GM04503 (cell line): ENCODE data around the gene PALB2.

Experiments used
- DNase-seq: peaks from one replicate; pipeline ENCODE4 v3.0.0-alpha.2; 2012; ENCODE audit warnings: low read depth

PALB2 gene

DNA sequence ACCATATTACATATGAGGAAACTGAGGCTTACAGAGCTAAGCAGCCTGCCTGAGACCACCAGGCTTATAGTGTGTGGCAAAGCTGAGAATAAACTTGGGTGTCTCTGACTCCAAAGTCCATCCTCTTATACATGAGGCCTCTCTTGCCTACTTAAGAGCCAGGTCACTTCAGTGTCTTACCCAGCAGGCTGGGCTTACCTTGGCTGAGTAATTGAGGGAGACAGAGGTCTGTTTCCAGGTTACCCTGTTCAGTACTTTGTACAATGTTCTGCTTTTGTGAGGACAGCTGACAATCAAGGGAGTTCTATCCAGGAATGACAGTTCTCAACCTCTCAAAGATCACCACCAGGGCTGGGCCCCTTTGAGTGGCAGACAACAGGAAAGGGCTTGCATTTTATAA is 59.3 kb downstream of the PALB2 start:
- DNase-seq: no peak

DNA sequence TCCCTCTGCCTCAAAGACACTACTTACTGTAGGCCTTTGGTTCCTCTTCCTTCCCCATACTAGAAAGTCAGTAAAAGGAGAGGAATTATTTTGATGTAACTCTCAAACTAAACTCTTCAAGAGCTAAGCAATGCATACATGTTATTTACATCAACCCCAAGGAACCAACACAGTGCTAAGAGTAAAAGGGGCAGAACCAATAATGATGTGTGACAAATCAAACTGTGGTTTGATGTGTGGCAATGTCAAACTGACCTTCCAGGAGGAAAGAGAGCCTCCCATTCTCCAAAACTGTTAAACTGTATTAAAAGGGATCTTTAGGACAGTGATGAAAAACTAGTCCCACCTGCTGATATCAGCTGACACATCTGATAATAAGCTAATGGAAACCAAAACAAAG is 60.7 kb downstream of the PALB2 start:
- DNase-seq: no peak

DNA sequence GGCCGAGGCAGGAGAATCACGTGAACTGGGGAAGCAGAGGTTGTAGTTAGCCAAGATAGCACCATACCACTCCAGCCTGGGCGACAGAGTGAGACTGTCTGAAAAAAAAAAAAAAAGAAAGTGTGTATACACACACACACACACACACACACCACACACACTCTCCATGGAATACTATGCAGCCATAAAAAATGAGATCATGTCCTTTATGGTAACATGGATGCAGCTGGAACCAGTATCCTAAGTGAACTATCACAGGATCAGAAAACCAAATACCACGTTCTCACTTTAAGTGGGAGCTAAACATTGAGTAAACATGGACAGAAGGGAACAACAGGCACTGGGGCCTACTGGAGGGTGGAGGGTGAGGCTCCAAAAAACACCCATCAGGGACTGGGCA is 61.7 kb downstream of the PALB2 start:
- no peak for DNase-seq

GRCh38 chr16:23578101-23578830 is 62.8 kb downstream of the PALB2 start:
- no peak for DNase-seq

DNA sequence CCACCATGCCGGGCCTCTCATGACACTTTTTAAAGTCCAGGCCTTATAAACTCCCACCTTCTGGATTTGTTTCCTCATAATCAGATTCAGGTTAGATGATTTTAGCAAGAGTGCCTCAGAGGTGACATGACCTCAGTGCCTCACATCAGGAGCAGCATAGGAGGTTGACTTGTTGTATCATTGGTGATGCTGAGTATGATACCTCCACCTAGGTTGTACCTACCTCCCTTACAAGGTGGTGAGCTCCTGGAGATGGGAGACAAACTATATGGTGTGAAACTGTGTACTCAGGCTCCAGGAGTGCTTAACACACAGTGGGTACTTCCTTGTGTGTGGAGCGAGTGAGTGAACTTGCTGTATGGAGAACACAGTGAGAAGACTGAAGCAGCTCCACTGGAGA is 63.6 kb downstream of the PALB2 start:
- no peak for DNase-seq

GRCh38 chr16:23575834-23576233 is 65.3 kb downstream of the PALB2 start:
- DNase-seq: no peak

DNA sequence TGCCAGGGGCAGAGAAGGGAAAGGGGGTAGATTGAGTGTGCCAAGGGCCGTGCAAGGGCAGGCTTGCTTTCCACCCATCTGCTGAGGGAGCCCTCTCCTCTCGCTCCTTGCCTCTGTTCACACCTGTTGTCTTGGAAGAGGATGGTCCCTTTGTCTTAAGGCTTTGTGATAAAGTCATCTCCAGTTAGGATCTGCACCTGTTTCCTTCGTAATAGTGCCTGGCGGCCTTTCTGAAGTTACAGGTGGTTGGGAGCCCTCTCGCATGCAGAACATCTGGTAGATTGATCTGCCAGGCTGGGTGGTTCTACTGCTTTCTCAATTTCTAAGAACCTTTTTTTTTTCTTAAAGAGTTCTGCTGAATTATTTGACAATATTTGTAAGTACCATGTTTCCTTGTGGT is 67.3 kb downstream of the PALB2 start:
- DNase-seq: no peak

DNA sequence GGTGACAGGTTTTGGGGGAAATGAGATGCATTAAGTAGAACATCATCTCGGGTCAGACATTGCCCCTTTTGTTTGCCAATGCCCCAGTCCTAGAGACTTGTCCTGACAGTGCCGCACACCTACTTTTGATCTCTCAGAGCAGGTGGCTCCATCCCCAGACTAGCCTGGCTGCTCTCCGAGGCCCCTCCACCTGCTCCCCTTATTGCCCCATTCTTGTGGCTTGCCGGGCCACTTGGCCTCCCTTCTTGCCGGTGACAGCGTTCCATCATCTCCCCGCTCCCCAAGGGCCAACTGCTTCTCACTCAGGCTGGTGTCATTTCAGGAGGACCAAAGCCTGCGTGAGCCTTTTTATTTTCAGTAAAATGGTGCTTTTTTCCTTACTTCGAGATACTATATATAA is 68.7 kb downstream of the PALB2 start:
- no peak for DNase-seq

DNA sequence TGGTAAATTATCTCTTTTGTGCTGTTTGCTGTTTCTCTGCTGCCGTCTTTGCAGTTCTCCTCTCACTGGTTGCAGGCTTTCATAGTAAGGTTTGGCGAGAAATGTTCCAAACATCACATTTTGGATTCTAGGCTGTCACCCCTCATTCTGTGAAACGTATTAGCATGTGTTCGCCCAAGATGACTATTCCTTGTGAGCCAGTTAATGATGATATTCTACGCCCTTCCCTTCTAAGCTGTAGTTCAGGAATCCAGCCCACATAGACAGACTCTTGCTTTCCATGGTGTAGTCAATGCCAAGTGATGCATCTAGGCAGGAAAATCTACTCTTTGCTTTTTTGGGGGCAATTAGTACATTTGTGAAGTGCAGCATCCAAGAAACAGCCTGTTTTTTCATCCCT is 69.2 kb downstream of the PALB2 start:
- DNase-seq: no peak

DNA sequence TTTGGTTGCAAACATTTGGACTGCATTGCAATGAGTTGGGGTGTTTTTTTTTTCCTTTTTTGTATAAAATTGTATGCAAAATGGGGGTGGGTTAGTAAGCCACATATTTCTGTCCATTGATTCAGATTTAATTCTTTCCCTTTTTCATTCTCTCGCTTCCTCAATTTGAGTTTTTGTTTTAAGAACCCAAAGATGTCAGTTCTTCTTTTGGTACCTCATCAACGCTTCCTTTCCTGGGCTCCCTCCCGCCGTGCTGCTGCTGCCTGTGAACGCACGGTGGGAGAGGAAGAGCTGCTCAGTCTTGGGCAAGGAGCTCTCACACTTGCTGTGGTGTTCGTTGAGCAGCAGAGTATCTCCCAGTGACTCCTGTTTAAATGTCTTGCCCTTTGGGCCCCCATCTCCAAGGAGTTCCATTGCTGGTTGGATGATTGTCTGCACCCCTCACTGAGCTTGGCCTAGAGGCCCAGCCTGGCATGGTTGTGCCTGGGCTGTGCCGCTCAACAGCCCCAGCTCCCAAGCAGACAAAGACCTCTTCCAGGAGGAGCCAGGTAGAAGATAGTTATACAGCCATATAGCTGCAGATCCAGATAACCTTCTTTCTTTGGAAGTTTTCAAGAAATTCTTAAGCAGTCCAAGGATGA is 70.0 kb downstream of the PALB2 start:
- no peak for DNase-seq

DNA sequence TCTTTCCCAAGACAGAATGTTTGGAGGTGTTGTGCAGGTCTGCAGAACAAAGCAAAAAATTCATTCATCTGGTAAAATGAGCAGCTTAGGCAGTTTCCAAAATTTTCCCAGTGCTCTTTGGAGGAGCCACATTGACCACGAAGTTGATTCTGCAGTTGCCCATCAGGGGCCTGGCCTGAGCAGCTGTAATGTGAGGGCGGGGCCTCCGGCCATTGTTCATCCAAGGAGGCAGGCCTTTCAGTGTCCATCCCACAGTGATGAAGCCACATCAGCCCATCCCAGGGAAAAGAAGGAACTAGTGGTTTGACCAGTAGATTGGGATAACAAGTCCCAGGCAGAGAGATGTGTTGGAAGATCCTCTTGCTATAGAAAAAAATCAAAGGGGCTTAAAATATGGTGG is 73.5 kb downstream of the PALB2 start:
- no peak for DNase-seq

GRCh38 chr16:23566724-23567123 is 74.4 kb downstream of the PALB2 start:
- no peak for DNase-seq

GRCh38 chr16:23564575-23565363 is 76.3 kb downstream of the PALB2 start:
- DNase-seq: no peak

DNA sequence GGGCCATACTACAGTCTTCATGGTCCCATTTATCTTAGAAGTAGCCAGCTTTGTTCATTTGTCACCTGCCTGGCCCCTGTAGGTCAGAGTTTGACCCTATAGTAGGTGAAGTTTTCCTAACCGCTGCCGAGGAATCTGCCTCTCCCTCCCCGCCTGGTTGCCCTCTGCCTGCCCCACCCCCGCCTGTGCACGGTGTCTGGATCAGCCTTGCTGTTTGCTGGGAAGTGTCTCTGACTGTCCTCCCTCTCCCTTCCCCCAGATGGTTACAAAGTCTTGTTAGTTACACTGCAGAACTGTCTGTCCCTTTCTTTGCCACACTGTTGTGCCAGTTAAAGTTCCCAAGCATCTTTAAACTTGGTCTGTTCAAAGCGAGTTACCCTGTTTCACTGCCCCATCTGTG is 77.9 kb downstream of the PALB2 start:
- DNase-seq: no peak

- DNase-seq: no peak
These were observed 78.6 kb downstream of the PALB2 start for GRCh38 chr16:23562505-23562904.

DNA sequence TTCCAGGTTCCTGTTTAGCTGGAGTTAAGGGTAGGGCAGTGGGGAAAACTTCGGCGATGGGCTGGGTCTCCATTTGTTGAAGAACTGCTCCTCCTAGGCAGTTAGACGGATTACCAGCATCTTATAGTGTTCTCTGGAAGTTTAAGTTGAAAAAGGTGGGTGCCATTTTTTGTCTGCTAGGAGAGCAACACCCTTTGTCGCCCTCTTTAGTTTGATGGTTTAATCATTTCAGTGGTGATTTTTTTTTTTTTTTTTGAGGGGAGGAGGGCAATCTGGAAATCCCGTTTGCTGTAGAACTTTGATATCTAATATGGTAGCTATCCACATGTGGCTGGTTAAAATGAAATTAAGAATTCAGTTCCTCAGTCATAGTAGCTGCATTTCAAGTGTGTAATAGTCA is 79.5 kb downstream of the PALB2 start:
- no peak for DNase-seq

DNA sequence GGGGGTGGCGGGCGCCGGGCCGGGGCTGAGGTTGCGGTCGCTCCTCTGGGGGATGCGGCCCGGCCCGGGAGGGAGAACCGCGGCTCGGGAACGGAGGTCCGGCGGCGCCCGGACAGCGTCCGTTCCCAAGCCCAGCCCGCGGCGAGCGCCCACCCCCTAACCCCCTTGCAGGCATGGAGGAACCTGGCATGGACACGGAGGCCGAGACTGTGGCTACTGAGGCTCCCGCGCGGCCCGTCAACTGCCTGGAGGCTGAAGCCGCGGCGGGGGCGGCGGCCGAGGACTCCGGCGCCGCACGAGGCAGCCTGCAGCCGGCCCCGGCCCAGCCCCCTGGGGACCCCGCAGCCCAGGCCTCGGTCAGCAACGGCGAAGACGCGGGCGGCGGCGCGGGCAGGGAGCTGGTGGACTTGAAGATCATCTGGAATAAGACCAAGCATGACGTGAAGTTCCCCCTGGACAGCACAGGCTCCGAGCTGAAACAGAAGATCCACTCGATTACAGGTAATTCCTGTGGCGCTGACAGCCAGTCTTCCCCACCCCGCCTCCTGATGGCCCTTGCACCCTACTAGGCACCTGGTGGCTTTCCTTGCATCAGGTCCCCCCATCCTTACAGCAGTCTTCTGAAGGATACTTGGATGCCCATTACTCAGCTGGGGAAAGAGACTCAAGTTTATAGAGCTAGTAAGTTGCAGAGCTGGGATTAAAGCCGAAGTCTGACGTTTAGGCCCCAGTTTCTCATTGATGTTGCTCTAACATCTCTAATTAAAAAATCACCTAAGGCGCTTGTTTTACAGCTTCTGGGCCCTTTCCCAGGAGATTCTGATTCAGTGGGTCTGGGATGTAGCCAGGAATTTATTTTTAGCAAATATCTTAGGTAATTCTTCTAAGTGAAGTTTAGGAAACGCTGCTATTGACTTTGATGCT is 83.1 kb downstream of the PALB2 start:
- no peak for DNase-seq

DNA sequence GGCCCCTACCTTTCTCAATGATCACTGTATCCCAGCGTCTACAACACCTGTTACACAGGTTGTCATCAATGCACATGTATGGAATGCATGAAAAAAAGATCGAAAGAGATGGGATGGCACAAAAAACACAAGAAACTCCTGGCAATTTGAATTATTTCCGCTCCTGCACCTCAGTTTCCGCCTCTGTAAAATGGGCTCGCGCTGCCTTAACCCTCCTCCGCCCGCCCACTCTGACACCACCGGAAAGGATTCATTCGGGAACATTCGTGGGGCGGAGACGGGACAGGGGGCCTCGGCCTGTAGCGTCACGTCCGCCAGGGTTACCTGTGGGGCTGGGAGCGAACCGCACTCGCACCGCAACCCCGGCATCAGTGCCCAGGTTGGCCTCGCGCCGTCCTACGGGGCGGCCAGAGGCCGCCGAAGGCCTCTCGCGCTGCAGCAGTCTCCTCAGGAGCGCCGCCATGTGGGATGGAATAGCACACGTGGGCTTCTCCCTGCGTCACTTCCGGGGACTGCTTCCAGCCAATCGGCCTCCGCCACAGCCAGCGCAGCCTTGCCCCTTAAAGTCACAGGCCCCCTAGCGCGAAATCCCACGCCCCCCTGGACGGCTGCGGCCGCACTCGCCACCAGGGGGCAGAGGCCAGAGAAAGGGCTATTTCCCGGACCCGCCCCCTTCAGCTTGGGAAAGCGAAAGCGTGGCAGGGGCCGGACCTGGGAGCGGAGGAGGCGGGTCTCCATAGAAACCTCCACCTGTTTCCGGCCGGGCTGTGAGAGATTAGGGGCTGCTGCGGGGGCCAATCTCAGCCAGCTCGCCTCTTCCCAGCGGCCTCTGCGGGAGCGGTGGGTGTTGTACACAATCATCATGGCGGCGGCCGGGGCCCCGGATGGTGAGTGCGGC is 84.0 kb downstream of the PALB2 start, which contains the start of the genes EARS2 and UBFD1:
TSS of gene EARS2 (minus strand) at position 470 of the 898 bp plus-strand sequence. CDS start at position 463, 7 bp downstream.
TSS of gene UBFD1 (plus strand) at position 847 of the 898 bp plus-strand sequence. CDS start at position 863, 16 bp downstream.
- DNase-seq: peak; percentile 92

DNA sequence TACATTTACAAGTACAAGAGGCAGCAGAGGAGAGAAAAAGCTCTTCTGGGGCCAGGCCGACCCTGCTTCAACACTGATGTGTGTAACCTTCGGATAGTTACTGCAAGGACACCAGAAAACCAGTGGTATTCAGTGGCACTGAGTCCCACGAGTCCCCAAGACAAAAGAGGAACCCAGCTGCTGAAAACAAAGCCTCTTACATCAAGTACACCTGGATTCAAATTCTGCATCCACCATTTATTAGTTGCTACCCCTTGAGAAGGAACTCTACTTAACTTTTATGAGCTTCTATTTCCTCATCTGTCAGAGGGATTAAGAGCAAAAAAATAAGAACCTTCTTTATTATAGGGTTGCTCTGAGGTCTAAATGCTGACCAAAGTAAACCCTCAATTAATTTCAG is 86.6 kb downstream of the PALB2 start:
- no peak for DNase-seq
